Suprapubic skin (tissue), 4 donors: ENCODE results near the gene LHFPL5. TPM values are rescaled to one million over a fixed set of nuclear protein-coding genes. Genes with fewer than 3 reads are reported as not detected.

Experiments used
- DNase-seq, 2 donors: peaks; one replicate each; pipeline ENCODE4 v3.0.0-alpha.2; 2019; ENCODE audit warnings: low spot score in 2 of 2
- H3K27ac ChIP-seq: fragments of 200-600 bp; sonication (generic); one replicate; pipeline ENCODE4 v1.5.1; 2019
- H3K27me3 ChIP-seq: fragments of 200-600 bp; sonication (generic); one replicate; pipeline ENCODE4 v1.5.1; 2019
- H3K36me3 ChIP-seq: fragments of 200-600 bp; sonication (generic); one replicate; pipeline ENCODE4 v1.5.1; 2019
- H3K4me1 ChIP-seq: fragments of 200-600 bp; sonication (generic); one replicate; pipeline ENCODE4 v1.5.1; 2019
- H3K4me3 ChIP-seq: fragments of 200-600 bp; sonication (generic); one replicate; pipeline ENCODE4 v1.5.1; 2019; ENCODE audit warnings: mild to moderate bottlenecking
- H3K9me3 ChIP-seq: fragments of 200-600 bp; sonication (generic); one replicate; pipeline ENCODE4 v1.5.1; 2019
- EP300 ChIP-seq: sonication (generic); formaldehyde crosslinking; IDR thresholded peaks from one replicate; pipeline ENCODE4 v1.6.1; 2017; ENCODE audit warnings: antibody characterized with exemption
- POLR2A ChIP-seq, 2 donors: fragments of 450-650 bp; IDR thresholded peaks; one replicate each; pipeline ENCODE4 v1.6.1; 2017; ENCODE audit warnings: antibody characterized with exemption in 2 of 2, mild to moderate bottlenecking in 2 of 2, moderate library complexity in 2 of 2
- POLR2AphosphoS5 ChIP-seq, 3 donors: sonication (generic); formaldehyde crosslinking; IDR thresholded peaks; one replicate each; pipeline ENCODE4 v1.6.1; 2017; ENCODE audit warnings: antibody characterized with exemption in 3 of 3
- WGBS: methylation state at CpG from one replicate; pipeline ENCODE4 v1.1.5; 2018; 5-methylcytosine and 5-hydroxymethylcytosine counted together
- total RNA-seq, 4 donors: library from RNA; depleted of rRNA; stranded (reverse); fragments of >200 nt; gene quantifications; one replicate each; pipeline ENCODE4 v1.1.0, GENCODE V29; 2016
- TF ChIP-seq, protein P1 (sequence below), 2 donors: fragments of 200-600 bp in 1 of 2; fragments of 450-650 bp in 1 of 2; sonication (generic) in 1 of 2; IDR thresholded peaks; one replicate each; pipeline ENCODE4 v1.5.1; 2016 to 2019; ENCODE audit warnings: antibody characterized with exemption in 2 of 2, mild to moderate bottlenecking in 1 of 2, moderate library complexity in 1 of 2

LHFPL5 gene
- not detected for total RNA-seq

DNA sequence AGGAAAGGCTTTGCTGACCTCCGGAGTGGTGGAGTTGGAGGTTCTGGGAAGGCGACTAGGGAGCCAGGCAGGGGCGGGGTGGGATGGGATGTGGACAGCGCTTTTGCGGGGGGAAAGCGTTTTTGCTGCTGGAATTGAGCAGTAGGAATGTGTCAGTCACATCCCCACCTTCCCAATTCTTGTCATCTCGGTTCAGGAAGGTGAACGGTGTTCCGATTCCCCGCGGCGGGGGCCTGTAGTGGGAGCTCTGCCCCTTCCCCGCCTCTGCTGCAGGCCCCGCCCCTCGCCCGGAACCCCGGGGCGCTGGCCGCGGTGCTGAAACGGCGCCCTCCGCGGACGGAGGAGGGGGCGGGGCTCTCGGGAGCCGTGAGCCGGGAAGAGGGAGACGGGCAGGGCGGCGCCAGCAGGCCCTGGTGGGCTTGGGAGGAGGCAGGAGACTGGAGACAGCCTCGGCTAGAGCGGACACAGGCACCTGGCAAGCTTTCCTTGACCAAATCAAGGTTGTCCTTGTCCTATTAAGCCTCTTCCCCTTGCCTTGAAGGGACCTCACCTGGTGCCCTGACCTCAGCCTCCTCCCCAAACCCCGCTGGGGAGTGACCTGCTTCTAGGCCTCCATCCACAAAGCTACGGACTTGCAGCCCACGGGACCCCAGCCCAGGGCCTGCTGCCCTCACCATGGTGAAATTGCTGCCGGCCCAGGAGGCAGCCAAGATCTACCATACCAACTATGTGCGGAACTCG, at the start of gene LHFPL5:
LHFPL5 (plus strand) TSS at position 357 of the 741 bp plus-strand sequence; CDS start at position 676, 319 bp downstream.
- Histone ChIP-seq H3K27me3 (peaks cover 26% of the 10 kb centered on the region), H3K36me3 (no peaks in the 10 kb centered on the region), H3K9me3 (no peaks in the 10 kb centered on the region), H3K27ac (no peak within 1 kb of the TSS), H3K4me1 (peaks cover 5% of the 10 kb centered on the region), H3K4me3 (no peak within 1 kb of the TSS)
- no peak for DNase-seq
- WGBS: 24% methylated on average over 23 of the region's 40 CpGs
- TF ChIP-seq, protein P1, sequence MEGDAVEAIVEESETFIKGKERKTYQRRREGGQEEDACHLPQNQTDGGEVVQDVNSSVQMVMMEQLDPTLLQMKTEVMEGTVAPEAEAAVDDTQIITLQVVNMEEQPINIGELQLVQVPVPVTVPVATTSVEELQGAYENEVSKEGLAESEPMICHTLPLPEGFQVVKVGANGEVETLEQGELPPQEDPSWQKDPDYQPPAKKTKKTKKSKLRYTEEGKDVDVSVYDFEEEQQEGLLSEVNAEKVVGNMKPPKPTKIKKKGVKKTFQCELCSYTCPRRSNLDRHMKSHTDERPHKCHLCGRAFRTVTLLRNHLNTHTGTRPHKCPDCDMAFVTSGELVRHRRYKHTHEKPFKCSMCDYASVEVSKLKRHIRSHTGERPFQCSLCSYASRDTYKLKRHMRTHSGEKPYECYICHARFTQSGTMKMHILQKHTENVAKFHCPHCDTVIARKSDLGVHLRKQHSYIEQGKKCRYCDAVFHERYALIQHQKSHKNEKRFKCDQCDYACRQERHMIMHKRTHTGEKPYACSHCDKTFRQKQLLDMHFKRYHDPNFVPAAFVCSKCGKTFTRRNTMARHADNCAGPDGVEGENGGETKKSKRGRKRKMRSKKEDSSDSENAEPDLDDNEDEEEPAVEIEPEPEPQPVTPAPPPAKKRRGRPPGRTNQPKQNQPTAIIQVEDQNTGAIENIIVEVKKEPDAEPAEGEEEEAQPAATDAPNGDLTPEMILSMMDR (IDR thresholded peaks at IDR 0.05): no peak
- TF ChIP-seq POLR2AphosphoS5 (IDR thresholded peaks at IDR 0.05) (no peak), EP300 (no peak)

DNA sequence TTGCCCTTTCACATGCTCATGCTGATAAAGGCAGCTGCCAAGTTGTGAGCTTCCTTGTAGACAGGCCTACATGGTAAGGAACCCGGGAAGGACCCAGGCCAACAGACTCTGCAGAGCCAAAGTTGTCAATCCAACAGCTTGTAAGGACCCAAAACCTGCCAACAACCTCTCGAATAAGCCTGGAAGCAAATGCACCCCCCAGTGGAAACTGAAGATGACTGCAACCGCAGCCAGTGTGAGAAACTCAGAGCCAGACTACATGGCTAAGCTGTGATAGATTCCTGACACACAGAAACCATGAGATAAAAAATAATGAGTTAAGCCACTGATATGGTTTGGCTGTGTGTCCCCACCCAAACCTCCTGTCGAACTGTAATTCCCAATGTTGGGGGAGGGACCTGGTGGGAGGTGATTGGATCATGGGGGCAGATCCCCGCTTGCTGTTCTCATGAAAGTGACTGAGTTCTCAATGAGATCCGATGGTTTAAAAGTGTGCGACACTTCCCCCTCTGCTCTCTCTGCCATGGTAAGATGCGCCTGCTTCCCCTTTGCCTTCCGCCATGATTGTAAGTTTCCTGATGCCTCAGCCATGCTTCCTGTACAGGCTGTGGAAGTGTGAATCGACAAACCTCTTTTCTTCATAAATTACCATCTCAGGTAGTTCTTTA, 47.6 kb upstream of the LHFPL5 start:
- Histone ChIP-seq H3K4me1 (no peaks in the 10 kb centered on the region), H3K27me3 (peaks cover 27% of the 10 kb centered on the region), H3K36me3 (no peaks in the 10 kb centered on the region), H3K9me3 (no peaks in the 10 kb centered on the region), H3K4me3 (no peak overlapping the region), H3K27ac (no peak overlapping the region)
- WGBS: 63% methylated on average over 10 of the region's 10 CpGs
- no peak for TF ChIP-seq POLR2A (IDR thresholded peaks at IDR 0.05)
- TF ChIP-seq, protein P1 (IDR thresholded peaks at IDR 0.05): no peak
- TF ChIP-seq POLR2AphosphoS5 (IDR thresholded peaks at IDR 0.05): no peak
- no peak for TF ChIP-seq EP300
- no peak for DNase-seq

DNA sequence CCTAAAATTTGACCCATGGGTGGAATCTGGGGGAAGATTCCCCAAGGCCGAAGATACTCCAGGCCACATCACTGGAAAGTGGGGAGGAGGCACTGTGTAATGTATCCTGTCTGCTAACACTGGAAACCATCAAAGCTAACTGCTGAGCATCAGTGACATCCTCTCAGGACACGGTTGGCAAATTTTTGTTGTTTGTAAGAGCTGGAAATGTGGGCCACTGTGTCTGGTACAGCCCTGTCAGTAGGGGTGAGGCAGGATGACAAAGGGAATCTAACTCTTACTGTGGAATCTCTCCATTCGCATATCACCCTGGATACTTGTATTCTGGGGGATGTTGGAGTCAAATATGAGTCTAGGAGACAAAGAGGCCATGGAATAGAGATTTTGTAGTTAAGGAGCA, 45.7 kb upstream of the LHFPL5 start:
- no peak for DNase-seq
- H3K36me3 ChIP-seq: no peaks in the 10 kb centered on the region
- H3K27me3 ChIP-seq: peaks cover 43% of the 10 kb centered on the region
- H3K9me3 ChIP-seq: no peaks in the 10 kb centered on the region
- TF ChIP-seq EP300: no peak
- TF ChIP-seq, protein P1 (IDR thresholded peaks at IDR 0.05): no peak
- no peak for TF ChIP-seq POLR2A (IDR thresholded peaks at IDR 0.05)
- TF ChIP-seq POLR2AphosphoS5 (IDR thresholded peaks at IDR 0.05): no peak
- H3K27ac ChIP-seq: no peak overlapping the region
- peaks cover 5% of the 10 kb centered on the region for H3K4me1 ChIP-seq
- 73% methylated on average over 3 of the region's 3 CpGs for WGBS
- no peak overlapping the region for H3K4me3 ChIP-seq

DNA sequence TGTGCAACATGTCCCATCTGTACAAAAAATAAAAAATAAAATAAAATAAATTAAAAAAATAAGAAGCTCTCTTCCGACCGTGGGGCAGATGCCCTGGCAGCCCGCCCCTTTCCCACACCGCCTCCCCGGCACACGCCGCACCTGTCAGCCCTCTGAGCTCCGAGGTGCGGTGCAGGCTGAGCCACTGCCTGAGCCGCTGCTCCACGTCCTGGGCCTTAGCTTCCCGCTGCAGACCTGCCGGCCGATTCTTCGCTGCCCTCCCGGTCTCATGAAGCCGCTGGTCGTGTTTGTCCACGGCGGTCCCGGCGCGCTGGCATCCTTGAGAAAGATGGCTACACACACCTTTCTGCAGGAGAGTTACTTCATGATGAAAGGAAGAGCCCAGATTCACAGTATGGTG, 39.4 kb upstream of the LHFPL5 start:
- no peak overlapping the region for H3K27ac ChIP-seq
- H3K27me3 ChIP-seq: peaks cover 53% of the 10 kb centered on the region
- H3K9me3 ChIP-seq: no peaks in the 10 kb centered on the region
- no peaks in the 10 kb centered on the region for H3K36me3 ChIP-seq
- no peak for TF ChIP-seq POLR2AphosphoS5 (IDR thresholded peaks at IDR 0.05)
- TF ChIP-seq, protein P1 (IDR thresholded peaks at IDR 0.05): no peak
- no peak for DNase-seq
- 83% methylated on average over 23 of the region's 23 CpGs for WGBS
- no peak overlapping the region for H3K4me3 ChIP-seq
- H3K4me1 ChIP-seq: peaks cover 6% of the 10 kb centered on the region

DNA sequence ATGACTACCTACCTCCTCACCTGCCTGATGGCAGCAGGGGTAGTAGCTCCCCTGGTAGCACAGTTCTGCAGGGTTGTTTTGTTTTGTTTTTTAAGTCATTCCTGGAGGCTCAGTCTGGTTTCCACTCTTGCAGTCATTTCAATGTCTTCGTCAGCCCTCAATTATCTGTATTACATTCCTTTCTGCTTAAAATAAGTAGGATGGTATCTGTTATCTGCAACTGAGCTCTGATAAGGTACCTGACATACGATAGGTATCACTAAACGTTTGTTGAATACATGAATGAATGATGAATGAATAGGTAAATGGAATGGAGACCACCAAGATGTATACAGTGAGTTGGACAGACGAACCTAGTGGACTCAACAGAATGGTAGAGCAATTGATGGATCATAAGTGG, 35.9 kb upstream of the LHFPL5 start:
- no peak overlapping the region for H3K27ac ChIP-seq
- H3K4me1 ChIP-seq: peaks cover 3% of the 10 kb centered on the region
- TF ChIP-seq EP300: no peak
- TF ChIP-seq, protein P1 (IDR thresholded peaks at IDR 0.05): no peak
- WGBS: 90% methylated on average over 4 of the region's 4 CpGs
- H3K36me3 ChIP-seq: no peaks in the 10 kb centered on the region
- peaks cover 26% of the 10 kb centered on the region for H3K27me3 ChIP-seq
- DNase-seq: no peak
- no peak overlapping the region for H3K4me3 ChIP-seq
- H3K9me3 ChIP-seq: no peaks in the 10 kb centered on the region
